Suppressor macrophage (primary cell): Measurements from ENCODE around the gene TMEM217.

Experiments used
- DNase-seq, 4 experiments: peaks; one replicate each; pipeline ENCODE4 v3.0.0-alpha.2; 2020 to 2022

Gene TMEM217

DNA sequence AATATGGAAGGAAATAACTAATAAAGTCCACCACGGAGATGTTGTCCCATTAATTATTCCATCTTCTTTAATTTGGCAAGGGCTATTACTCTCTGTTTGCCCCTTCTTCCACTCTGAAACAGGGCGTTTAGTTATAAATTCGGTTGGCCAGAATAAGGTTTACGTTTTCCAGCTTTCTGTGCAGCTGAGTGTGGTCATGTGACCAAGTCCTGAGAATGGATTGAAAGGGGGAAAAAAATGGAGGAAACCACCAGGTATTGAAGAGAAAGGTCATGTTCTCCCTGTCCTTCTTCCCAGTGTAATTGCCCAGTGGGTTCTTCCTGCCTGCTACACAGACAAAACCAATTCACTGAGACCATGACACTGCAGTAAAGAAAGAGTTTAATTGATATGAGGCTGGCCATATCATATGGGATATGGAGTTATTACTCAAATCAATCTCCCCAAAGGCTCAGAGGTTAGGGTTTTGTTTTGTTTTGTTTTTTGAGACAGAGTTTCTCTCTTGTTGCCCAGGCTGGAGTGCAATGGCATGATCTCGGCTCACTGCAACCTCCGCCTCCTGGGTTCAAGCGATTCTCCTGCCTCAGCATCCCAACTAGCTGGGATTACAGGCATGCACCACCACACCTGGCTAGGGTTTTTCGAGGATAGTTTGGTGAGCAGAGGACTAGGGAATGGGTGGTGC, 14.7 kb downstream of the TMEM217 start:
- DNase-seq = no peak

- DNase-seq = peak; percentile 76 to 89 (median 84)
Measured at GRCh38 chr6:37242429-37243052, 15.4 kb downstream of the TMEM217 start.

DNA sequence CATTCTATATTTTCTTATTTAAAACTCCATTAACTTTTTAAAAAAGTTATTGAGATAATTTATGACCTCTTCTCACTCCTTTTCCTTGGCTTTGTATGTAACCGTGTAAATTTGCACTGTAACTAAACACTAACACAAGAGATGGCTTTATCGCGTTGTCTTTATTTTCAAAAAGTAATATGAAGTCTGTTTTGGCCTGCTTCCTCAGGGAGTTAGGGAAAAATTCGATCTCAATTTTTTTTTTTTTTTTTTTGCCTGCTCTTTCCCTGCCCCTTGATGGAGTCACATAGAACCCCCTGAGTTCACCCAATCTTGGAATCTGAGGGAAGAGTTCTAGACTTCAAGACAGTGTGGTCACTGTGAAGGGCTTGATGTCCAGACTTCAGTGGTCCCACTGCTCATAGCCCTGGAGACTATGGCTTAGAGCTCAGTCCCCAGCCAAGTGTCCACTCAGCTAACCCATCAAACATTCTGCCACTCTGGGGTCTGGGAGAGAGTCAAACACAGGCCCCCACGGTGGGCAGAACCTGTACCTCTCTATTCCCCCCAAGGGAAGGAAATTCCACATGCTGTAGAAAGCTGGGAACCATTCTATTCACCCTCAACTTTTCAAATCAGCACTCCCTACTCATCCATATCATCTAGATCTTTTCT, 16.0 kb downstream of the TMEM217 start:
- no peak for DNase-seq

DNA sequence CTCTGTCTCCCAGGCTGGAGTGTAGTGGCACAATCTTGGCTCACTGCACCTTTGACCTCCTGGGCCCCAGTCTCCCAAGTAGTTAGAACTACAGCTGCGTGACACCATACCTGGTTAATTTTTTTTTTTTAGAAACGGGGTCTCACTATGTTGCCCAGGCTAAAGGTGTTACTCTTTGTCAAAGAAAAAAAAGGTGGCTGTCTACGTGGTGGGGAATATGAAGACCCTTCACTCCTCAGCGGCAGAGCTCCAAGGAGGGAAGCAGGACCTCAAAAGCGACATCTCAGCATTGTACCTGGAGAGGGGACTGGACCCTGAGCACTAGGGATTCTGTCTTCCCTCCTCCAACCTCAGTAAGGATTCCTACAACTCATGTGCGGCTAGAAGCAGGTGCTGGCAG, 16.8 kb downstream of the TMEM217 start:
- DNase-seq = no peak

DNA sequence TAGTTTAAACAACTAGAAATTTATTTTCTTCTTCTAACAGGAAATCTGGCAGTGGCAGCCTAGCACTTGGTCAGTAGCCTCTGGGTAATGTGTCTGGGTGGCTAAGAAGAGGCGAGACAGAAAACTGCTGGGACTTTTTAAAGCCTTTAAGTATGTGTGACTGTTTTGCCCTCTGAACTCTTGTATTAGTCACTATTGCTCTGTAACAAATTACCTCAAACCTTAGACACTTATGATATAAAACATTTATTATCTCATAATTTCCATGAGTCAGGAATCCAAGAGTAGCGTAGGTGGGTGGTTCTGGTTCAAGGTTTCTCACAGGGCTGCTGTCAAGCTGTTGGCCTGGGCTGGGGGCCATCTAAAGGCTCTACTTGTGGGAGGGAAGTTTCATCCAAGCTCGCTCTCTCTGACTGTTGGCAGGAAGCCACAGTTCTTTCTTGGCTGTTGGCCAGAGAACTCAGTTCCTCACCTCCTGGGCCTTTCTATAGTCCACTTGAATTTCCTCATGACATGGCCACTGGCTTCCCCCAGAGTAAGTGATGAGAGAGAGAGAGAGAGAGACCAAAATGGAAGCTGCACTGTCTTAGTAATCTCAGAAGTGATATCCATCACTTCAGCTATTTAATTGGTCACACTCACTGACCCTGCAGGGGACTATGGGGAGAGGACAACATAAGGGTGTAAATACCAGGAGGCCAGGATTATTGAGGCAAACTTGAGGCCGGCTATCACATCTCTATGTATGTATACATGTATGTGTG, 17.8 kb downstream of the TMEM217 start:
- DNase-seq = peak; percentile 96 to 98 (median 97)

DNA sequence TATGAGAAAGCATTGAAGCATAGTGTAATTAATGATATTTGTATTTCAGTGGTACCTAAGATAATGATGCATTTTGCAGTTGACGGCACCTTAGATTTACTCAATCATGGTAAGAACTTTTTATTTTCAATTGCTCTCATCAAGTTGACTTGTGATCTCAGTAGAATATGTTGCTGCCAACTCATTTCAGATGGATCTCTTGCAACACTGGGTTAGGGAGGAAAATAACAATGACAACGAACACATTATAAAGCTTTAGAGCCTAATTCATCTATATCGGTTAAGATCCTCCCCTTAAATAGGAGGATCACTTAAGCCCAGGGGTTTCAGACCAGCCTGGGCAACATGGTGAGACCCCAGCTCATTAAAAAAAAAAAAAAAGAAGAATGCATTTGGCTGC, 18.4 kb downstream of the TMEM217 start:
- no peak for DNase-seq

DNA sequence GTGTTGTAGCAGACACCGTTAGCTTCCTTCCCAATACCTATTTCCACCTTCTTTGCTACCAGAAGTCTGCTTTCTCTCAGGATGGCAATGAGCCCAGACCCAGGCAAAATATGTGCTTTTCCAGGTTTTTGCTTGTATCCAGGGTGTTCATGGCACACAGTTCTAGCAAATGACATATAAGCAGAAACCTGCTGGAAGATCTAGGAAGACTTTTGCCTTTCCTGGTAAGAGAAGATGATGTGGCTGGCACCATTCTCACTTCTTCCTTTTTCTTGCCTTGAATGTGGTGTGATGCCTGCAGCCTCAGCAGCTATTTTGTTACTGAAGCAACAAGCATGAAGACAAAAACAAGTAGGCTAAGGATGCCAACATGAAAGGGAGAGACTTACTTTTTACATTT, 19.6 kb downstream of the TMEM217 start:
- peak; percentile 33 to 67 (median 52) for DNase-seq

DNA sequence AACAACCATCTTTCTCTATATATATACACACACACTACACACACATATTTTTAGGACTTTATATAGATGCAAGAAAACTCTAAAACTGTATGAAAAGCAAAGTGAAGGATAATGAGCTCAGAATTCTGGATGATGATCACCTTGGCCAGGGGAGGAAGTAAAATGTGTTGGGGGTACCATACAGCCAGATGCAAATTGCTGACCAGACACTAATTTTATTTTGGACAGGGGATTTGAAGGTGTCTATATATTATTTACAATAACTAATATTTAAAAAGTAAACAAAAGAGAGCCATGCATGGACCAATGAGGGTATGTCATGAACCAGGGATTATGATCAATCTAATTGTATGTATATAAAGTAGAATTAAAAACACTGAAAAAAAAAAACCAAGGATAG, 20.2 kb downstream of the TMEM217 start:
- DNase-seq = no peak

DNA sequence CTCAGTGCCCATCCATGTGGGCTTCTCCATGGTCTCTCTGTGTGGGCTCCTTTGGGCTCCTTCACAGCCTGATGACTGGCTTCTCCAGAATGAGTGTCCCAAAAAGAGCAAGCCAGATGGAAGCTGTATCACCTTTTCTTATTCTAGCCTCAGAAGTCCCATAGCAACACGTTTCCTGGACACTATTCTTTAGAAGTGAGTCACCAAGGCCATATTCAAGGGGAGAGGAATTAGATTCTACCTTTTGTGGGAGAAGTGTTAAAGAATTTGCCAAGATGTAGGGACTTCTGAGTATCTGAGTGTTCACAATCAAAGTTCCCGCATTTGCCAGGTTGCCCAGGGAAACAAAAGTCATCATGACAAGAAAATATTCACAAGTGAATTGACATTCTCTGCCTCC, 21.0 kb downstream of the TMEM217 start:
- no peak for DNase-seq

GRCh38 chr6:37233541-37233940, 24.4 kb downstream of the TMEM217 start:
- DNase-seq = no peak

DNA sequence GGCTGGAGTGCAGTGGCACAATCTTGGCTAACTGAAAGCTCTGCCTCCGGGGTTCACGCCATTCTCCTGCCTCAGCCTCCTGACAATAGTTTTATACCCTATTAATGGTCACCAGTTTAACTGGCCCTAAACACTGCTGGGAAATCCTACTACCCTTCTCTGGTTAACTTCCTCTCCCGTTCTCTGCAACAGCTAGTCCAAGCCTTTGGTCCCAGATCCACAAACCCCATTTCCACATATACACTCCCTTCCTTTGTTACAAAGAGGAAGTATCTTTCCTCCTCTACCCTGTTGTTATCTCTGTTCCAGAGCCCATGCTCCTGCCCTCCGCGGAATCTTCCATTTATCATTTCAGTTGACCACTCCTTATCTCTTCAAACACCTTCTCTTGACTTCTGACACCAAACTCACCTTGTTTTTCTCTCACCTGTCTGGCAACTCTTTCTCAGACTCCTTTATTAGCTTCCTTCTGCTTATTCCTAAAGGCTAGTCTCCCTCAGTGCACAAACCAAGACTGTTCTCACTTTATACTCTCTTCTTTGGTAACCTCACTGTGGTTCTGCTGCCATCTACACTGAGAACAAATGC, 25.4 kb downstream of the TMEM217 start:
- peak; percentile 23 to 41 (median 39) for DNase-seq

- DNase-seq = no peak
Measured at GRCh38 chr6:37230104-37230503, 27.8 kb downstream of the TMEM217 start.

DNA sequence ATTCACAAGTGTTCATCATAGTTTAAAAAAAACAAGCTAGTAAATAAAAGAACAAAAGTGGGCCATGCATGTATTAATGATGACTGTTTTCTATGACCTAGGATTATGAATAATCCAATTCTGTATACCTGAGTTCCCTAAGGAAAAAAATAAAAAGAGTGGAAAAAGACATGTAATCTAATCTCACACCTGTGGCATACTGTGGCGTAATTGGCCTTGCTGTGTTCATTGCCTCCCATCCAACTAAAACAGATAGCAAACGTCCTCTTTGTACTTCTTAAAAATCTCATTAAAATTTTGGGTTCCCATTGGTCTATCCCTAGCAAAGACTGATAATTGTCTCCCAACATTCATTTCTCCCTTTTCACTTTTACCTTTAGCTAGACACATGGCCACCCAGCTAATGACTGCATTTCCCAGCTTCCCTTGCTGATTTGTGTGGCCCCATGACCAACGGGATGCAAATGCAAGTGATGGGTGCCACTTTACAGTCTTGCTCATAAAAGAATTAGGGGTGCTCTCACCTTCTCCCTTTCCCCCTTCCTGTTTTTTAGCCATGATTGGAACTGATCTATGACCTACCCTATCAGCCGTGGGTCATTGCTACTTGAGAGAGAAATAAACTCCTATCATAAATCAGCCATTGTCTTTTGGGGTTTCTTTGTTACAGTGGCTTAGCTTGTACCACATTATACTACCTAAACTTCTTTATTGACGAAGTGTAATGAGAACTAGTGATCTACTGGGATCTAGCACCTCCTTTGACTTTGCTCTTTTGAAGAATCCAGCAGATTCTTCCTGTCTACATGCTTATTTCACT, 32.4 kb downstream of the TMEM217 start:
- no peak for DNase-seq

DNA sequence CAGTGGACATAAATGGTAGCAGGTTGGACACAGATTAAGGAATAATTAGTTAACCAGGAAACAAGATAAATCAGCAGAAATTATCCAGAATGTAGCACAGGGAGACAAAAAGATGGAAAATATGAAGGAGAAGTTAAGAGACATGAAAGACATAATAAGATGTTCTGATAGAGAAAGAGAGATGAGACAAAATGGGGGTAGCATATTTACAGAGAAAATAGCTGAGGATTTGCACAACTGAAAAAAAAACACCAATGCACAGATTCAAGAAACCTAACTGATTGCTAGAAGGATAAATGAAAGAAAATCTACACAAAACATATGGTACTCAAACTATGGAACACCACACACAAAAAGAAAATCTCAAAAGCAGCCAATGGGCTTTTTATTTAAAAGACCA, 35.0 kb downstream of the TMEM217 start:
- no peak for DNase-seq

DNA sequence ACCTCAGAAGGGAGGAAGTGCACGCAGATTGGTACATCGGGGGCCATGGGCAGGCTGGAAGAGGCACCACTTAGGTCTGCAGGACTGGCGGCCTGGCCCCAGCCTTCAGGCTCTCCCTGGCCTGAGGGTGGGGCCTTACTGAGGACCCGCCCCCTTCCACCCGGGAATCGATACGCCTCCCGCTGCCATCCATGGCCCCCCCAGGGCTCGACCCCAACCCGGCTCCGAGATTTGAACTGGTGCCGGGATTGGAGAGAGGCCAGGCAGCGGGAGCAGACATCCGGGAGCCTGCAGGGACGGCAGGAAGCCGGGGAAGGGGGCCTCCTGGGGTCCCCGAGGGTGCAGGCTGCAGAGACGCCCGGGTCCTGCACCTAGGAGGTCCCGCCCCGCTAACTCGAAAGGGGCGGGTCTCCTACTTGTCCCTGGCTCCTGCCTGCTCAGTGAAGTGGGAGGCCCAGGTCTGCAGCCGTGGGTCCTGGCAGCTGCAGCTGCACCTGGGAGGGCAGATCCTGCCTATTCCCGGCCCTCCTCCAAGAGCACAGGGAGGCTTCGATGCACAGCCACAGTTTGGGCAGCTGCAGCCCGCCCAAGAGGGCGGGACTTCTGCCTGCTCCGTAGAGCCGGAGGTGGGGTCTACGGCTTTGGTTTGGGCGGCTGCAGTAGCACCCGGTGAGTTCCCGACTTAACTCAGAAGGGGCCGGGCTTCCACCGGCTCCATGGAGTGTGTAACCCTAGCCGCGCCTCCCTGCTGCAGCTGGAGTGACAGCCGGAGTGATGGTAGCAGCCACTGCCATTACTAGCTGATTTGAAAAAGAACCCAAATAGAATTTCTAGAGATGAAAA, 35.6 kb downstream of the TMEM217 start:
- DNase-seq = peak; percentile 62 to 82 (median 70)

- no peak for DNase-seq
Measured at GRCh38 chr6:37221585-37222124, 36.3 kb downstream of the TMEM217 start.

GRCh38 chr6:37218511-37218910, 39.4 kb downstream of the TMEM217 start:
- DNase-seq = peak in 3 of 4 experiments; percentile 22 to 56 (median 45)

GRCh38 chr6:37218061-37218460, 39.9 kb downstream of the TMEM217 start:
- DNase-seq = no peak

- no peak for DNase-seq
Measured at GRCh38 chr6:37212268-37212667, 45.7 kb downstream of the TMEM217 start.

- DNase-seq = peak; percentile 85 to 93 (median 89)
Measured at GRCh38 chr6:37210313-37210968, 47.5 kb downstream of the TMEM217 start.
